OCI-LY3 (cell line): Measurements from ENCODE around the gene TRIM8.

Experiments used
- H2AFZ ChIP-seq: fragments of 200-600, 300-600 bp; shearing (Covaris generic); 2 replicates; pipeline ENCODE4 v1.6.0; 2014; ENCODE audit warnings: antibody characterized with exemption, low read depth, low read length
- H3K27ac ChIP-seq: fragments of 200-600, 300-600 bp; sonication (generic); 2 replicates; pipeline ENCODE4 v1.5.1; 2014; ENCODE audit warnings: mild to moderate bottlenecking, low read length, moderate library complexity, mixed read lengths
- H3K27me3 ChIP-seq: fragments of 200-600, 300-600 bp; sonication (generic); 2 replicates; pipeline ENCODE4 v1.6.1; 2014; ENCODE audit warnings: low read depth, low read length, mixed read lengths
- H3K36me3 ChIP-seq: fragments of 200-600, 300-600 bp; sonication (generic); replicated peaks from 2 replicates; pipeline ENCODE3; 2014; ENCODE audit warnings: low read depth, low read length, mixed read lengths
- H3K4me1 ChIP-seq: fragments of 300-600, 200-600 bp; sonication (generic); 2 replicates; pipeline ENCODE4 v1.6.1; 2014; ENCODE audit warnings: low read length, mixed read lengths
- H3K4me2 ChIP-seq: fragments of 200-600, 300-600 bp; sonication (generic); 2 replicates; pipeline ENCODE4 v1.6.1; 2014; ENCODE audit warnings: low read length, mixed read lengths
- H3K4me3 ChIP-seq: fragments of 300-600, 200-600 bp; sonication (generic); 2 replicates; pipeline ENCODE4 v1.5.1; 2014; ENCODE audit warnings: antibody characterized with exemption, mild to moderate bottlenecking, low read length, moderate library complexity
- H3K79me2 ChIP-seq: fragments of 300-600, 200-600 bp; shearing (Covaris generic); 2 replicates; pipeline ENCODE4 v1.6.1; 2014; ENCODE audit warnings: mild to moderate bottlenecking, low read length, mixed read lengths
- H3K9ac ChIP-seq: fragments of 300-600, 200-600 bp; shearing (Covaris generic); 2 replicates; pipeline ENCODE4 v1.6.0; 2014; ENCODE audit warnings: mild to moderate bottlenecking, low read length, moderate library complexity
- H3K9me3 ChIP-seq: fragments of 200-600, 300-600 bp; shearing (Covaris generic); 2 replicates; pipeline ENCODE4 v1.6.1; 2014; ENCODE audit warnings: low read length, mixed read lengths; ENCODE audit not compliant: insufficient read depth
- H4K20me1 ChIP-seq: fragments of 200-600, 300-600 bp; sonication (generic); 2 replicates; pipeline ENCODE4 v1.6.1; 2016; ENCODE audit warnings: low read length, mixed read lengths; ENCODE audit not compliant: insufficient read depth
- EZH2phosphoT487 ChIP-seq: fragments of 200-600 bp; shearing (Covaris generic); IDR thresholded peaks from 2 replicates; pipeline ENCODE4 v1.6.1; 2018; ENCODE audit warnings: antibody characterized with exemption, mixed run types, low read depth
- TF ChIP-seq, protein P1 (sequence below): fragments of 200-600, 300-600 bp; sonication (generic); IDR thresholded peaks from 2 replicates; pipeline ENCODE4 v1.5.1; 2014; ENCODE audit warnings: antibody characterized with exemption, low read length, low read depth

The TRIM8 gene

DNA sequence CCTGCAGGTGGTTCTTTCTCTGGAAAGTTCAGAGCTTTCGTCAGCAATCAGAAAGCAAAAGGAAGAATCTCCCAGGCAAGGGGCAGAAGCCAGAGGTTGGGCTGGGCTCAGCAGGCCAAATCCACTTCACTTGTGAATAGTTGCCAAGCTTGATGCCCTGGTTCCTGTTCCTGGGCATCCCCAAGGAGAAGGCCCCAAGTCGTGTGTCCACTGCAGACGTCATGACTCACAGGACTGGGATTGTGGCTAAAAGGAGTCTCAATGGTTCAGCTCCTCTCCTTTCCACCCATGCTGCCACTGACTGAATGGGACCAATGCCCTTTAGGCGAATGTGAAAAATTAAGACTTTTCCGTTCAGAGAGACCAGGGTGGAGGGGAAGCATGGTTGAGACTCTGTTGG is 38.6 kb upstream of the TRIM8 start:
- no peak overlapping the region for H3K4me2 ChIP-seq
- H3K9ac ChIP-seq = no peak overlapping the region
- H2AFZ ChIP-seq = no peak overlapping the region
- no peak overlapping the region for H3K4me3 ChIP-seq
- H3K79me2 ChIP-seq = no peaks in the 10 kb centered on the region
- peaks cover 8% of the 10 kb centered on the region for H3K4me1 ChIP-seq
- TF ChIP-seq, protein P1, sequence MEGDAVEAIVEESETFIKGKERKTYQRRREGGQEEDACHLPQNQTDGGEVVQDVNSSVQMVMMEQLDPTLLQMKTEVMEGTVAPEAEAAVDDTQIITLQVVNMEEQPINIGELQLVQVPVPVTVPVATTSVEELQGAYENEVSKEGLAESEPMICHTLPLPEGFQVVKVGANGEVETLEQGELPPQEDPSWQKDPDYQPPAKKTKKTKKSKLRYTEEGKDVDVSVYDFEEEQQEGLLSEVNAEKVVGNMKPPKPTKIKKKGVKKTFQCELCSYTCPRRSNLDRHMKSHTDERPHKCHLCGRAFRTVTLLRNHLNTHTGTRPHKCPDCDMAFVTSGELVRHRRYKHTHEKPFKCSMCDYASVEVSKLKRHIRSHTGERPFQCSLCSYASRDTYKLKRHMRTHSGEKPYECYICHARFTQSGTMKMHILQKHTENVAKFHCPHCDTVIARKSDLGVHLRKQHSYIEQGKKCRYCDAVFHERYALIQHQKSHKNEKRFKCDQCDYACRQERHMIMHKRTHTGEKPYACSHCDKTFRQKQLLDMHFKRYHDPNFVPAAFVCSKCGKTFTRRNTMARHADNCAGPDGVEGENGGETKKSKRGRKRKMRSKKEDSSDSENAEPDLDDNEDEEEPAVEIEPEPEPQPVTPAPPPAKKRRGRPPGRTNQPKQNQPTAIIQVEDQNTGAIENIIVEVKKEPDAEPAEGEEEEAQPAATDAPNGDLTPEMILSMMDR = no peak
- TF ChIP-seq EZH2phosphoT487 = no peak
- no peaks in the 10 kb centered on the region for H3K36me3 ChIP-seq
- no peaks in the 10 kb centered on the region for H3K9me3 ChIP-seq
- H3K27ac ChIP-seq = no peak overlapping the region
- no peaks in the 10 kb centered on the region for H4K20me1 ChIP-seq
- no peaks in the 10 kb centered on the region for H3K27me3 ChIP-seq

DNA sequence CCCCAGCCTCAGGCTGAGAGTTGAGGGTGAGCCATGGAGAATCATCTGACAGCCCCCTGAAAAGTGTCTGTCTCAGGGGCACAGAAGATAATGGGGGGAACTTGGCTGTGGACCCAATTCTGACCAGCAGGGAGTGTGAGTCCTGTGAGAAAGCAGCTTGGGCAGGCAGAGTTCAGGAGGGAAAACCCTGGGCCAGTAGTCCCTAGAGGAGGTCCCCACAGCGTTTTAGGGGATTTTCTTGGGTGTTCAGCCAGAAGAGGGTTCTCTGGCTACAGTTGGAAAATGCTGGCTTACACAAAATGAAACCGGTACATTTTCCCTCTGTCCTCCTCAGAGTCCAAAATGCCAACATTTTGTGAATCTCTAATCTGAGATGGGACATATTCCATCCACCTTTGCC is 35.8 kb upstream of the TRIM8 start:
- no peak overlapping the region for H3K27ac ChIP-seq
- no peaks in the 10 kb centered on the region for H3K9me3 ChIP-seq
- no peak overlapping the region for H3K9ac ChIP-seq
- H3K27me3 ChIP-seq = no peaks in the 10 kb centered on the region
- peaks cover 8% of the 10 kb centered on the region for H3K4me1 ChIP-seq
- TF ChIP-seq, protein P1 = no peak
- TF ChIP-seq EZH2phosphoT487 = no peak
- no peak overlapping the region for H3K4me3 ChIP-seq
- no peak overlapping the region for H2AFZ ChIP-seq
- no peaks in the 10 kb centered on the region for H3K36me3 ChIP-seq
- H3K4me2 ChIP-seq = no peak overlapping the region
- H3K79me2 ChIP-seq = no peaks in the 10 kb centered on the region
- H4K20me1 ChIP-seq = no peaks in the 10 kb centered on the region

GRCh38 chr10:102610441-102610887 is 33.8 kb upstream of the TRIM8 start:
- TF ChIP-seq, protein P1 = no peak
- no peak for TF ChIP-seq EZH2phosphoT487
- no peaks in the 10 kb centered on the region for H3K27me3 ChIP-seq
- H3K27ac ChIP-seq = no peak overlapping the region

DNA sequence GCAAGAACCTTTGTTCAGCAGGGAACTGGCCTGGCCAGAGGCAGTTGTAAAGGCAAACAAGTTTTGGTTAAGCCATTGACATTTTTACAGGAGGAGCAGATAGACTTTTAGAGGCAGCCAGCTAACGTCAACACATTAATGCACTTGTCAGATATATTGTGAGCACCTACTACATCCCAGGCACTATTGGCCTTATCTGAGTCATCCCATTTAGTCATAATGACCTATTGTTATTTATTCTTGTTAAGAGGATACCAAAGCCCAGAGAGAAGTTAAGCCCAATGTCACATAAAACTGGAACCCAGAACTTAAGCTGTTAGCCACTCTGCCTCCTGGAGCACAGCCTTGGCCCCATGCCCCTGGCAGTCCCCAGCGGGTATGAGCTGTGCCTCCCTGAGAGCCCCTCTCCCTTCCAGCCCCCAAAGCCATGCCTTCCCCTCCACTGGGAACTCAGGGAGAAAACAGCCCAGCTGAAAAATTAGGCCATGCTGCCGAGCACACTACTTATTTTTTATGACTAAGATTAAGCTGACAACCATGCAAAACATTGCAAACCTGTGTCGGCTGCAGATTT is 32.7 kb upstream of the TRIM8 start:
- Histone ChIP-seq H3K4me1 (peaks cover 12% of the 10 kb centered on the region), H2AFZ (no peak overlapping the region), H3K4me3 (no peak overlapping the region), H3K9me3 (no peaks in the 10 kb centered on the region), H3K79me2 (no peaks in the 10 kb centered on the region), H3K4me2 (no peak overlapping the region), H3K27me3 (no peaks in the 10 kb centered on the region), H3K36me3 (no peaks in the 10 kb centered on the region), H4K20me1 (no peaks in the 10 kb centered on the region), H3K9ac (no peak overlapping the region), H3K27ac (no peak overlapping the region)
- no peak for TF ChIP-seq EZH2phosphoT487
- TF ChIP-seq, protein P1 = no peak

More at GRCh38 chr10:102610441-102610887, 33.8 kb upstream of the TRIM8 start:
- Histone ChIP-seq H3K79me2 (no peaks in the 10 kb centered on the region), H3K4me1 (peaks cover 1% of the 10 kb centered on the region), H3K4me3 (no peak overlapping the region), H3K9ac (no peak overlapping the region), H3K36me3 (no peaks in the 10 kb centered on the region), H3K9me3 (no peaks in the 10 kb centered on the region), H3K4me2 (no peak overlapping the region), H2AFZ (no peak overlapping the region), H4K20me1 (no peaks in the 10 kb centered on the region)
